ENCODE measurements around the gene ASRGL1.

GRCh38 chr11:62395885-62396551, 58.8 kb downstream of the ASRGL1 start:
- TF ChIP-seq POLR2A (IDR thresholded peaks at IDR 0.05; ENCODE audit: low read depth) (no peak), CTCF (IDR thresholded peaks at IDR 0.05) (no peak)

Measured in esophagus muscularis mucosa (tissue), 3 donors.